HepG2 (cell line): ENCODE data around the gene VCAN. TPM values are rescaled to one million over a fixed set of nuclear protein-coding genes. Genes with fewer than 3 reads are reported as not detected.
A peak's percentile ranks its signal among the peaks of the same experiment; 100 is the strongest.

ENCODE experiments used
- ARHGAP35 ChIP-seq: sonication (generic); formaldehyde crosslinking; IDR thresholded peaks from 2 replicates; pipeline ENCODE4 v1.9.0; 2022; ENCODE audit warnings: mild to moderate bottlenecking, inconsistent platforms, moderate library complexity, missing genetic modification reagents, borderline replicate concordance
- EEA1 ChIP-seq: sonication (generic); formaldehyde crosslinking; IDR thresholded peaks from 2 replicates; pipeline ENCODE4 v1.5.1; 2020; ENCODE audit warnings: mild to moderate bottlenecking, missing genetic modification reagents, borderline replicate concordance
- GATAD2A ChIP-seq: IDR thresholded peaks from 2 replicates; pipeline ENCODE4 v1.6.1; 2016
- HDAC2 ChIP-seq: sonication (generic); formaldehyde crosslinking; IDR thresholded peaks from 2 replicates; pipeline ENCODE4 v1.4.0; 2020; ENCODE audit warnings: missing genetic modification reagents
- NFATC3 ChIP-seq: sonication (generic); formaldehyde crosslinking; IDR thresholded peaks from 2 replicates; pipeline ENCODE4 v1.5.1; 2020; ENCODE audit warnings: mild to moderate bottlenecking, missing genetic modification reagents
- NFRKB ChIP-seq: fragments of 450-650 bp; IDR thresholded peaks from 2 replicates; pipeline ENCODE4 v1.6.1; 2017
- RCOR2 ChIP-seq: IDR thresholded peaks from 2 replicates; pipeline ENCODE4 v1.6.1; 2016; ENCODE audit warnings: missing biosample characterization, missing genetic modification reagents
- RXRB ChIP-seq: IDR thresholded peaks from 2 replicates; pipeline ENCODE4 v1.6.1; 2016; ENCODE audit warnings: borderline replicate concordance, missing genetic modification reagents, missing compliant biosample characterization
- SAP130 ChIP-seq: IDR thresholded peaks from 2 replicates; pipeline ENCODE4 v1.6.1; 2016; ENCODE audit warnings: low read depth
- SIN3A ChIP-seq: IDR thresholded peaks from 2 replicates; pipeline ENCODE4 v1.6.1; 2011; ENCODE audit warnings: low read depth, mild to moderate bottlenecking, control low read depth, low read length, borderline replicate concordance
- SRSF9 ChIP-seq: fragments of 200-400 bp; formaldehyde crosslinking; IDR thresholded peaks from 2 replicates; pipeline ENCODE4 v1.6.1; 2018; ENCODE audit warnings: borderline replicate concordance, mild to moderate bottlenecking, low read depth, low read length; ENCODE audit not compliant: insufficient read depth, poor library complexity, severe bottlenecking
- TBX3 ChIP-seq: fragments of 450-650 bp; IDR thresholded peaks from 2 replicates; pipeline ENCODE4 v1.6.1; 2017; ENCODE audit warnings: antibody characterized with exemption, mild to moderate bottlenecking, inconsistent platforms, borderline replicate concordance
- ZNF143 ChIP-seq: sonication (generic); formaldehyde crosslinking; IDR thresholded peaks from 2 replicates; pipeline ENCODE4 v1.4.0; 2020; ENCODE audit warnings: missing genetic modification reagents
- ZNF253 ChIP-seq: sonication (generic); formaldehyde crosslinking; IDR thresholded peaks from 2 replicates; pipeline ENCODE4 v1.8.0; 2022; ENCODE audit warnings: mild to moderate bottlenecking, missing genetic modification reagents, borderline replicate concordance
- ZNF331 ChIP-seq: sonication (generic); formaldehyde crosslinking; IDR thresholded peaks from 2 replicates; pipeline ENCODE4 v1.4.0; 2020; ENCODE audit warnings: missing genetic modification reagents
- ZNF772 ChIP-seq: sonication (generic); formaldehyde crosslinking; IDR thresholded peaks from 2 replicates; pipeline ENCODE4 v1.5.0; 2020; ENCODE audit warnings: mild to moderate bottlenecking, missing genetic modification reagents
- ZSCAN22 ChIP-seq: sonication (generic); formaldehyde crosslinking; IDR thresholded peaks from 2 replicates; pipeline ENCODE4 v1.4.0; 2020; ENCODE audit warnings: mild to moderate bottlenecking, missing genetic modification reagents
- polyA plus RNA-seq, 8 experiments: library from polyadenylated mRNA; depleted of rRNA in 3 of 8; stranded (reverse) in 7 of 8; unstranded in 1 of 8; fragments of >200 nt; fragmentation: Illumina TruSeq in 4 of 8; extraction: Trizol in 4 of 8; gene quantifications; 2 replicates each; pipeline versions ENCODE4 v1.2.1 to v1.2.3, GENCODE V29; 2011 to 2016; ENCODE audit warnings: low read depth in 4 of 8, missing spikeins in 1 of 8, mixed read lengths in 1 of 8; ENCODE audit not compliant: insufficient read depth in 1 of 8
- total RNA-seq, 5 experiments: library from RNA; depleted of rRNA; stranded (reverse); fragments of >200 nt; fragmentation: Illumina TruSeq; extraction: Trizol; gene quantifications; 2 replicates each; pipeline ENCODE4 v1.2.3, GENCODE V29; 2016; ENCODE audit warnings: low read depth in 1 of 5
- TF ChIP-seq, protein P1 (sequence below): sonication (generic); formaldehyde crosslinking; IDR thresholded peaks from 2 replicates; pipeline ENCODE4 v1.4.0; 2020; ENCODE audit warnings: mild to moderate bottlenecking, missing genetic modification reagents, borderline replicate concordance
- TF ChIP-seq, protein P2 (sequence below): sonication (generic); formaldehyde crosslinking; IDR thresholded peaks from 2 replicates; pipeline ENCODE4 v1.8.0; 2022; ENCODE audit warnings: mild to moderate bottlenecking, missing genetic modification reagents, moderate library complexity
- TF ChIP-seq, protein P3 (sequence below): sonication (generic); formaldehyde crosslinking; IDR thresholded peaks from 2 replicates; pipeline ENCODE4 v1.4.0; 2020; ENCODE audit warnings: missing genetic modification reagents
- TF ChIP-seq, protein P4 (sequence below): sonication (generic); formaldehyde crosslinking; IDR thresholded peaks from 2 replicates; pipeline ENCODE4 v1.9.0; 2022; ENCODE audit warnings: missing genetic modification reagents, mild to moderate bottlenecking, borderline replicate concordance
- TF ChIP-seq, protein P5 (sequence below): sonication (generic); formaldehyde crosslinking; IDR thresholded peaks from 2 replicates; pipeline ENCODE4 v1.5.0; 2020; ENCODE audit warnings: missing genetic modification reagents

Gene VCAN
- total and polyA plus RNA-seq, 2 of the 13 experiments (the other 11 are each of a cell fraction or from before 2014, with no cell fraction given), result 1.2 to 3.5 TPM

DNA sequence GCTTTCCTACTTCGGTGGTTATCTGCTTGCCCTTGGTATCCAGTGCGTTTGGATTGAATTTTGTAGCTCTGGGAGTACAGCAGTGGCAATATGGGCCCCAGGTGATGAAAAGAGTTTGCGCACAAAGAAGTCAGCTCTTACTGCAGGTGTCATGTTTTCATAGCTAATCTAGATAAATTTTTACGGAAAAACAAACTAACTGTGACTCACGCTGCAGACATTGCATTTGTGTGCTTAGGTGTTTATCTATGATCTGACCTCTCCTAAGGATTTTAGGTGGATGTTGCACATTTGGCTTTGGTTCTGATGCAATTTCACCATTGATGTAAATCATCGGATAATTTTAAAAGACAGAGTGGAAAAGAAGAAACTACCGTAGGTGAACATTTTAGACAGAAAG, 92.1 kb downstream of the VCAN start (continued):
- TF ChIP-seq, protein P1, sequence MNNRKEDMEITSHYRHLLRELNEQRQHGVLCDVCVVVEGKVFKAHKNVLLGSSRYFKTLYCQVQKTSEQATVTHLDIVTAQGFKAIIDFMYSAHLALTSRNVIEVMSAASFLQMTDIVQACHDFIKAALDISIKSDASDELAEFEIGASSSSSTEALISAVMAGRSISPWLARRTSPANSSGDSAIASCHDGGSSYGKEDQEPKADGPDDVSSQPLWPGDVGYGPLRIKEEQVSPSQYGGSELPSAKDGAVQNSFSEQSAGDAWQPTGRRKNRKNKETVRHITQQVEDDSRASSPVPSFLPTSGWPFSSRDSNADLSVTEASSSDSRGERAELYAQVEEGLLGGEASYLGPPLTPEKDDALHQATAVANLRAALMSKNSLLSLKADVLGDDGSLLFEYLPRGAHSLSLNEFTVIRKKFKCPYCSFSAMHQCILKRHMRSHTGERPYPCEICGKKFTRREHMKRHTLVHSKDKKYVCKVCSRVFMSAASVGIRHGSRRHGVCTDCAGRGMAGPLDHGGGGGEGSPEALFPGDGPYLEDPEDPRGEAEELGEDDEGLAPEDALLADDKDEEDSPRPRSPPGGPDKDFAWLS, result no peak
- peak; percentile 56; the same call in 1 of the 2 replicates for TF ChIP-seq SAP130 (CRISPR knock-in tag)
- peak; percentile 76 for TF ChIP-seq RXRB (CRISPR knock-in tag)
- TF ChIP-seq, protein P2, sequence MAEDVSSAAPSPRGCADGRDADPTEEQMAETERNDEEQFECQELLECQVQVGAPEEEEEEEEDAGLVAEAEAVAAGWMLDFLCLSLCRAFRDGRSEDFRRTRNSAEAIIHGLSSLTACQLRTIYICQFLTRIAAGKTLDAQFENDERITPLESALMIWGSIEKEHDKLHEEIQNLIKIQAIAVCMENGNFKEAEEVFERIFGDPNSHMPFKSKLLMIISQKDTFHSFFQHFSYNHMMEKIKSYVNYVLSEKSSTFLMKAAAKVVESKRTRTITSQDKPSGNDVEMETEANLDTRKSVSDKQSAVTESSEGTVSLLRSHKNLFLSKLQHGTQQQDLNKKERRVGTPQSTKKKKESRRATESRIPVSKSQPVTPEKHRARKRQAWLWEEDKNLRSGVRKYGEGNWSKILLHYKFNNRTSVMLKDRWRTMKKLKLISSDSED, result no peak
- TF ChIP-seq SIN3A, result no peak
- TF ChIP-seq ZNF253 (CRISPR knock-in tag), result no peak
- TF ChIP-seq SRSF9, result no peak
- TF ChIP-seq, protein P3, sequence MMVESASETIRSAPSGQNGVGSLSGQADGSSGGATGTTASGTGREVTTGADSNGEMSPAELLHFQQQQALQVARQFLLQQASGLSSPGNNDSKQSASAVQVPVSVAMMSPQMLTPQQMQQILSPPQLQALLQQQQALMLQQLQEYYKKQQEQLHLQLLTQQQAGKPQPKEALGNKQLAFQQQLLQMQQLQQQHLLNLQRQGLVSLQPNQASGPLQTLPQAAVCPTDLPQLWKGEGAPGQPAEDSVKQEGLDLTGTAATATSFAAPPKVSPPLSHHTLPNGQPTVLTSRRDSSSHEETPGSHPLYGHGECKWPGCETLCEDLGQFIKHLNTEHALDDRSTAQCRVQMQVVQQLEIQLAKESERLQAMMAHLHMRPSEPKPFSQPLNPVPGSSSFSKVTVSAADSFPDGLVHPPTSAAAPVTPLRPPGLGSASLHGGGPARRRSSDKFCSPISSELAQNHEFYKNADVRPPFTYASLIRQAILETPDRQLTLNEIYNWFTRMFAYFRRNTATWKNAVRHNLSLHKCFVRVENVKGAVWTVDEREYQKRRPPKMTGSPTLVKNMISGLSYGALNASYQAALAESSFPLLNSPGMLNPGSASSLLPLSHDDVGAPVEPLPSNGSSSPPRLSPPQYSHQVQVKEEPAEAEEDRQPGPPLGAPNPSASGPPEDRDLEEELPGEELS (CRISPR knock-in tag), result peak; percentile 81
- TF ChIP-seq TBX3, result 0 out of 2 replicates have a peak, but pooled peaks have one; percentile 52
- TF ChIP-seq, protein P4, sequence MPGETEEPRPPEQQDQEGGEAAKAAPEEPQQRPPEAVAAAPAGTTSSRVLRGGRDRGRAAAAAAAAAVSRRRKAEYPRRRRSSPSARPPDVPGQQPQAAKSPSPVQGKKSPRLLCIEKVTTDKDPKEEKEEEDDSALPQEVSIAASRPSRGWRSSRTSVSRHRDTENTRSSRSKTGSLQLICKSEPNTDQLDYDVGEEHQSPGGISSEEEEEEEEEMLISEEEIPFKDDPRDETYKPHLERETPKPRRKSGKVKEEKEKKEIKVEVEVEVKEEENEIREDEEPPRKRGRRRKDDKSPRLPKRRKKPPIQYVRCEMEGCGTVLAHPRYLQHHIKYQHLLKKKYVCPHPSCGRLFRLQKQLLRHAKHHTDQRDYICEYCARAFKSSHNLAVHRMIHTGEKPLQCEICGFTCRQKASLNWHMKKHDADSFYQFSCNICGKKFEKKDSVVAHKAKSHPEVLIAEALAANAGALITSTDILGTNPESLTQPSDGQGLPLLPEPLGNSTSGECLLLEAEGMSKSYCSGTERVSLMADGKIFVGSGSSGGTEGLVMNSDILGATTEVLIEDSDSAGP (CRISPR knock-in tag), result no peak
- no peak for TF ChIP-seq NFRKB
- TF ChIP-seq ZNF331 (CRISPR knock-in tag), result no peak
- TF ChIP-seq ZSCAN22, result no peak
- no peak for TF ChIP-seq ZNF143 (CRISPR knock-in tag)
- no peak for TF ChIP-seq ARHGAP35 (CRISPR knock-in tag)
- TF ChIP-seq NFATC3 (CRISPR knock-in tag), result no peak
- TF ChIP-seq HDAC2 (CRISPR knock-in tag), result peak; percentile 49; the same call in 1 of the 2 replicates
- no peak for TF ChIP-seq RCOR2 (CRISPR knock-in tag)
- TF ChIP-seq EEA1, result no peak
- TF ChIP-seq, protein P5, sequence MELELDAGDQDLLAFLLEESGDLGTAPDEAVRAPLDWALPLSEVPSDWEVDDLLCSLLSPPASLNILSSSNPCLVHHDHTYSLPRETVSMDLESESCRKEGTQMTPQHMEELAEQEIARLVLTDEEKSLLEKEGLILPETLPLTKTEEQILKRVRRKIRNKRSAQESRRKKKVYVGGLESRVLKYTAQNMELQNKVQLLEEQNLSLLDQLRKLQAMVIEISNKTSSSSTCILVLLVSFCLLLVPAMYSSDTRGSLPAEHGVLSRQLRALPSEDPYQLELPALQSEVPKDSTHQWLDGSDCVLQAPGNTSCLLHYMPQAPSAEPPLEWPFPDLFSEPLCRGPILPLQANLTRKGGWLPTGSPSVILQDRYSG (CRISPR knock-in tag), result no peak
- no peak for TF ChIP-seq ZNF772 (CRISPR knock-in tag)
- peak; percentile 73; the same call in 1 of the 2 replicates for TF ChIP-seq GATAD2A (CRISPR knock-in tag)
